PC-3 (cell line): ENCODE data around the gene FNDC5. TPM values are rescaled to one million over a fixed set of nuclear protein-coding genes. Genes with fewer than 3 reads are reported as not detected.

Experiments
- ATAC-seq: fragments of 200-7000 bp; cut with Tn5 transposase; 2 replicates; pipeline ENCODE4 v1.9.1; 2020; ENCODE audit warnings: mild to moderate bottlenecking, moderate library complexity
- BruUV-seq: library from RNA; stranded (reverse); fragments of 400-500 nt; replicated peaks from 2 replicates; lab custom pipeline; 2021; lab: Mats Ljungman, UMichigan
- CTCF ChIA-PET: fragments of 300-600 bp; sonication (Branson Sonifier 250); formaldehyde crosslinking; loops from one replicate; lab custom pipeline; 2022; ENCODE audit warnings: antibody characterized with exemption; lab: Charles Lee
- POLR2A ChIA-PET: fragments of 300-600 bp; sonication (Branson Sonifier 250); formaldehyde crosslinking; loops from one replicate; lab custom pipeline; 2022; ENCODE audit warnings: antibody characterized with exemption; ENCODE audit not compliant: unreplicated experiment; lab: Charles Lee
- DNase-seq: peaks from one replicate; pipeline ENCODE4 v3.0.0-alpha.2; 2015
- H2AFZ ChIP-seq: fragments of 300-600 bp; sonication (generic); 2 replicates; pipeline ENCODE4 v1.6.0; 2016; ENCODE audit warnings: antibody characterized with exemption, low read length
- H3F3A ChIP-seq: fragments of 300-600 bp; sonication (generic); one replicate; pipeline ENCODE4 v1.6.0; 2017; ENCODE audit warnings: antibody characterized with exemption, low read length, control low read depth, mild to moderate bottlenecking; ENCODE audit not compliant: unreplicated experiment
- H3K27ac ChIP-seq: fragments of 300-600 bp; sonication (generic); 2 replicates; pipeline ENCODE4 v1.5.1; 2016; ENCODE audit warnings: mild to moderate bottlenecking, low read length
- H3K27me3 ChIP-seq: fragments of 300-600 bp; sonication (generic); 2 replicates; pipeline ENCODE4 v1.6.1; 2016; ENCODE audit warnings: low read length, mixed read lengths
- H3K36me3 ChIP-seq: fragments of 300-600 bp; sonication (generic); 2 replicates; pipeline ENCODE4 v1.6.1; 2016; ENCODE audit warnings: low read depth, mixed run types, low read length, mixed read lengths
- H3K4me1 ChIP-seq: fragments of 300-600 bp; sonication (generic); 2 replicates; pipeline ENCODE4 v1.5.1; 2016; ENCODE audit warnings: low read length; ENCODE audit not compliant: insufficient read depth
- H3K4me2 ChIP-seq: fragments of 300-600 bp; sonication (generic); 2 replicates; pipeline ENCODE4 v1.6.0; 2016; ENCODE audit warnings: low read length
- H3K4me3 ChIP-seq: fragments of 300-600 bp; sonication (generic); 2 replicates; pipeline ENCODE4 v1.5.1; 2016; ENCODE audit warnings: mild to moderate bottlenecking, low read length, mixed read lengths
- H3K79me2 ChIP-seq: fragments of 300-600 bp; sonication (generic); 2 replicates; pipeline ENCODE4 v1.6.1; 2017; ENCODE audit warnings: low read length, mixed read lengths
- H3K9ac ChIP-seq: fragments of 300-600 bp; sonication (generic); 2 replicates; pipeline ENCODE4 v1.6.0; 2016; ENCODE audit warnings: mild to moderate bottlenecking, low read length
- H3K9me2 ChIP-seq: fragments of 300-600 bp; sonication (generic); replicated peaks from 2 replicates; pipeline ENCODE4 v1.6.1; 2016; ENCODE audit warnings: mixed run types, low read length, mixed read lengths
- H3K9me3 ChIP-seq: fragments of 300-600 bp; sonication (generic); 2 replicates; pipeline ENCODE4 v1.6.1; 2016; ENCODE audit warnings: low read length, mixed read lengths
- H4K20me1 ChIP-seq: fragments of 300-600 bp; sonication (generic); 2 replicates; pipeline ENCODE4 v1.6.1; 2016; ENCODE audit warnings: low read length, mixed read lengths
- EZH2 ChIP-seq: fragments of 300-600 bp; sonication (generic); IDR thresholded peaks from one replicate; pipeline ENCODE4 v1.6.1; 2017; ENCODE audit warnings: antibody characterized with exemption, mild to moderate bottlenecking, low read length; ENCODE audit not compliant: unreplicated experiment
- EZH2phosphoT487 ChIP-seq: fragments of 300-600 bp; sonication (generic); IDR thresholded peaks from 2 replicates; pipeline ENCODE4 v1.6.1; 2018; ENCODE audit warnings: mild to moderate bottlenecking, antibody characterized with exemption, low read length, borderline replicate concordance
- intact Hi-C: fragments of 100-400 bp; cut with micrococcal nuclease; formaldehyde crosslinking; loops from 2 replicates; pipeline ENCODE4 v1.9.0; 2023
- total RNA-seq: library from RNA; depleted of rRNA; stranded (reverse); fragments of >200 nt; gene quantifications from 2 replicates; pipeline ENCODE4 v1.2.3, GENCODE V29; 2014
- TF ChIP-seq, protein P1 (sequence below): fragments of 300-600 bp; sonication (generic); conservative IDR thresholded peaks from 2 replicates; pipeline ENCODE4 v1.5.1; 2017; ENCODE audit warnings: antibody characterized with exemption, low read depth, mild to moderate bottlenecking, low read length

FNDC5 gene
- total RNA-seq, 1 experiment from 2014 or later, result 0.22 TPM

DNA sequence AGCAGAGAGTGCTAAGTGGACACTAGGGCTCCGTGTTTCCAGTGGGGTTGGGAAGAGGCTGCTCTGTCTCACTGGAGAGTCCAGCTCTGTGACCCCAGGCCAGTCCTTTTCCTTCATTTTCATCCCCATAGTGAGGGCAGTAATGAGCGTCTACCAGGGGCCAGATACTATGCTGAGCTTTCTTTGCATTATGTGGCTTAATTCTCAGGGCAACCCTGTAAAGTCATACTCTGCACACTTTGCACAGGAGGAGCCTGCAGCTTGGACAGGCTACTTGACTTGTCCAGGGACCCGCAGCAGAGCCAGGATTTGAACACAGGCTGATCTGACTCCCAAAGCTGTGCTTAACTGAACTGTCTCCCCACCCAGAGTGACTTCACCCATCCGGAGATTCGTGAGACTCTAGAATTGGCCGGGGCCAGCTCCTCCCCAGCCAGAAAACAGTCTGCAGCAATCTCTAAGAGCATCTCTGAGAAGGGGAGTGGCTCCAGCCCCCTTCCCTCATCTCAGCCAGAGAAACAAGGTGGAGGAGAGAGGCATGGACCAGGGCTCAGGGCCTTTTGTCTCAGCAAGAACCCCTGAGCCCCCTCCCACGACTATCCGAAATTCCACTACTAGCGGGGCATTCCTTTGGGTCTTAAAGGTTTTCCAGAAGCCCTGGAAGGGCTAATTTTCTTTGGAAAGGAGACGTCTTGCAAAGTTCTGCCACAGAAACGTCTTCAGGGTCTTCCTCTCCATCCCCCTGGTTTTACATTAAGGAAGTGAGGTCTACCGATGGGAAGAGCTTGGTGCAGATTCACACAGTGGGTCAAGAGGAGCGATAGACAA lies 866 bp upstream of the FNDC5 start:
- H4K20me1 ChIP-seq, result no peaks in the 10 kb centered on the region
- intact Hi-C loops, result loop anchor here (1.0 kb wide), 1 partner anchor 159 kb away; no protein-coding TSS in a partner anchor
- ChIA-PET POLR2A (interaction anchor here (0.5 kb wide), 1 partner anchor 1575 kb away, joined by 3 read pairs; the partner anchor contains the start of genes SNRNP40 and ZCCHC17), CTCF (interaction anchor here (0.6 to 0.7 kb wide), 2 partner anchors 18 to 351 kb away, joined by 3 to 4 read pairs; no protein-coding TSS in a partner anchor)
- no peak overlapping the region for H3K9ac ChIP-seq
- H3K79me2 ChIP-seq, result no peaks in the 10 kb centered on the region
- H3K4me1 ChIP-seq, result 0 out of 2 replicates have a peak, but pooled peaks cover 4% of the 10 kb centered on the region
- H3K4me2 ChIP-seq, result peak overlapping the region; percentile 77
- no peaks in the 10 kb centered on the region for H3K9me2 ChIP-seq
- H3K27ac ChIP-seq, result no peak overlapping the region
- TF ChIP-seq EZH2phosphoT487 (no peak), EZH2 (no peak)
- TF ChIP-seq, protein P1, sequence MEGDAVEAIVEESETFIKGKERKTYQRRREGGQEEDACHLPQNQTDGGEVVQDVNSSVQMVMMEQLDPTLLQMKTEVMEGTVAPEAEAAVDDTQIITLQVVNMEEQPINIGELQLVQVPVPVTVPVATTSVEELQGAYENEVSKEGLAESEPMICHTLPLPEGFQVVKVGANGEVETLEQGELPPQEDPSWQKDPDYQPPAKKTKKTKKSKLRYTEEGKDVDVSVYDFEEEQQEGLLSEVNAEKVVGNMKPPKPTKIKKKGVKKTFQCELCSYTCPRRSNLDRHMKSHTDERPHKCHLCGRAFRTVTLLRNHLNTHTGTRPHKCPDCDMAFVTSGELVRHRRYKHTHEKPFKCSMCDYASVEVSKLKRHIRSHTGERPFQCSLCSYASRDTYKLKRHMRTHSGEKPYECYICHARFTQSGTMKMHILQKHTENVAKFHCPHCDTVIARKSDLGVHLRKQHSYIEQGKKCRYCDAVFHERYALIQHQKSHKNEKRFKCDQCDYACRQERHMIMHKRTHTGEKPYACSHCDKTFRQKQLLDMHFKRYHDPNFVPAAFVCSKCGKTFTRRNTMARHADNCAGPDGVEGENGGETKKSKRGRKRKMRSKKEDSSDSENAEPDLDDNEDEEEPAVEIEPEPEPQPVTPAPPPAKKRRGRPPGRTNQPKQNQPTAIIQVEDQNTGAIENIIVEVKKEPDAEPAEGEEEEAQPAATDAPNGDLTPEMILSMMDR, result no peak
- peak overlapping the region; percentile 47; the same call in 1 of the 2 replicates for H3K4me3 ChIP-seq
- peak; percentile 21 for ATAC-seq
- no peaks in the 10 kb centered on the region for H3K36me3 ChIP-seq
- H3K27me3 ChIP-seq, result peaks cover 10% of the 10 kb centered on the region; the same call in 1 of the 2 replicates
- H3K9me3 ChIP-seq, result no peaks in the 10 kb centered on the region
- H2AFZ ChIP-seq, result peak overlapping the region; percentile 58
- H3F3A ChIP-seq, result no peaks in the 10 kb centered on the region
- no TSS peak for BruUV-seq
- DNase-seq, result no peak

DNA sequence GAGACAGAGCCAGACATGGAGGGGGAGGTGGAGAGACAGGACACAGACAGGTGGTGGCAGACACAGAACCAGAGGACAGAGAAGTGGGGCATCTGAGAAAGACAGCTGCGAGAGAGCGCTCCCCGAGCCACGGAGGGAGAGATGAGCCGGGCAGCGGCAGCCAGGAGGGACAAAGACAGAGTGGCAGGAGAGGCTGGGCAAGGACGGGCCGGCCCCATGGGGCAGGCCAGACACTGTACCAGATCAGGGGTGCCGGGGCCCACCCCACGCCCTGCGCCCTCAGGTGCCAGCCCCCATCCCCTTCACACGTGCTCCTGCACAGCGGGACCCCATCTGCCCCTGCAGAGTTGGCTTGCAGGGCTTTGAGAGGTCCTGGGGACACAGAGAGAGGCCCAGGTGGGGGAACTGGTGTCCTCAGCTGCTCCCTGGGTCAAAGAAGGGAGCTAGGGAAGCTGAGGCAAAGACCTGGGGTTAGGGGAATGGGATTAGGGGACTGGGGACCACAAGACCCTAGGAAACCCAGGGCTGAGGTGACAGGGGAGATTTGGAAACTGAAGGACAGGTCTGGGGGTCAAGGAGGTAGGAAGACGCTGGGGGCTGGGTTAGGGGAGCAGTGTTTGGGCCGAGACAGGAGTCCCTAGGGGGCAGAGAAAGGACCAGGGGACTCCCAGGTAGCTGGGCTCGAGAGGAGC lies 643 bp downstream of the FNDC5 start:
- Histone ChIP-seq H3K9ac (no peak overlapping the region), H3K4me2 (peak overlapping the region; percentile 35), H3K27ac (no peak overlapping the region), H3K9me3 (no peaks in the 10 kb centered on the region), H4K20me1 (no peaks in the 10 kb centered on the region), H3K79me2 (no peaks in the 10 kb centered on the region), H3F3A (no peaks in the 10 kb centered on the region), H3K4me1 (0 out of 2 replicates have a peak, but pooled peaks cover 4% of the 10 kb centered on the region), H2AFZ (no peak overlapping the region), H3K9me2 (no peaks in the 10 kb centered on the region), H3K27me3 (peaks cover 10% of the 10 kb centered on the region; the same call in 1 of the 2 replicates), H3K4me3 (no peak overlapping the region), H3K36me3 (no peaks in the 10 kb centered on the region)
- ATAC-seq, result no peak
- intact Hi-C loops, result no loop called here
- CTCF ChIA-PET, result no interaction called here
- no peak for DNase-seq
- BruUV-seq, result no TSS peak
- POLR2A ChIA-PET, result no interaction called here
- TF ChIP-seq, protein P1, result no peak
- no peak for TF ChIP-seq EZH2phosphoT487
- TF ChIP-seq EZH2, result no peak
